HL-60/S4 (cell line): ENCODE data around the gene TRPV2.

Experiments used
- in situ Hi-C: fragments of 300-500 bp; cut with MboI; formaldehyde crosslinking; loops from 2 replicates; pipeline ENCODE4 v1.14.3; 2022; ENCODE audit warnings: low sequenced_read_pairs

The TRPV2 gene

DNA sequence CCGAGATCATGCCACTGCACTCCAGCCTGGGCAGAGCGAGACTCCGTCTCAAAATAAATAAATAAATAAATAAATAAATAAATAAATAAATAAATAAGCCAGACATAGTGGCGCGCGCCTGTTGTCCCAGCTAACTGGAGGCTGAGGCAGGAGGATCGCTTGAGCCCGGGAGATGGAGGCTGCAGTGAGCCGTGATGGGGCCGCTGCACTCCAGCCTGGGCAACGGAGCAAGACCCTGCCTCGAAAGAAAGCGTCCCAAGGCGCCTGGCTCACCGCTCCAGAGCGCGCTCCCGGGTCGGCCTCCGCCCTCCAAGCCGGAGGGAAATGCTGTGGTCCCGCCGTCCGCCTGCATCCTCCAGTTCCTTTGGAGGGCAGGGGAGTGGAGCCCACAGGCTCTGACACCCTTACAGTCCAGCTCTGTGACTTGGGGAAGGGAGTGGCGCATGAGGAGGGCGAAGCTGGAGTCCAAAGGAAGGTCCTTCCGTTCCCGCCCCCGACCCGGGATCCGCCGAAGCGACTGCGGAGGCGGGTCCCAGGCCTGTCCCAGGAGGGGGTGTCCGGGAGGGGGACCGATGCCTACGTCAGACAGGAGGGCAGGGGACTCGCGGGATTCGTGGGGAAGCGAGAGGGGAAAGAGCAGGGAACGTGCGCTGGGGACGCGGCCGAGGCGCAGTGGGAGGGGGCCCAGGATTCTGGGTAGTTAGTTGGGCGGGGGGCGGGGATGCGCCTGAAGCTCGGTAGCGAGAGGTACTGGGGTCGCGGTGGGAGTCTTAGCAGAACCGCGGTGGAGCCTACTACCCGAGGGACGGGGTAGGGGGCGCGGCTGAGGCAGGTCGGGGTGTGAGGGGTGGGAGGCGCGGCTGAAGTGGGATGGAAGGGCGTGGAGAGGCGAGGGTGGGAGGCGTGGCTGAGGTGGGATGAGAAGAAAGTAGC is 8.4 kb upstream of the TRPV2 start:
- in situ Hi-C loops, result no loop called here

DNA sequence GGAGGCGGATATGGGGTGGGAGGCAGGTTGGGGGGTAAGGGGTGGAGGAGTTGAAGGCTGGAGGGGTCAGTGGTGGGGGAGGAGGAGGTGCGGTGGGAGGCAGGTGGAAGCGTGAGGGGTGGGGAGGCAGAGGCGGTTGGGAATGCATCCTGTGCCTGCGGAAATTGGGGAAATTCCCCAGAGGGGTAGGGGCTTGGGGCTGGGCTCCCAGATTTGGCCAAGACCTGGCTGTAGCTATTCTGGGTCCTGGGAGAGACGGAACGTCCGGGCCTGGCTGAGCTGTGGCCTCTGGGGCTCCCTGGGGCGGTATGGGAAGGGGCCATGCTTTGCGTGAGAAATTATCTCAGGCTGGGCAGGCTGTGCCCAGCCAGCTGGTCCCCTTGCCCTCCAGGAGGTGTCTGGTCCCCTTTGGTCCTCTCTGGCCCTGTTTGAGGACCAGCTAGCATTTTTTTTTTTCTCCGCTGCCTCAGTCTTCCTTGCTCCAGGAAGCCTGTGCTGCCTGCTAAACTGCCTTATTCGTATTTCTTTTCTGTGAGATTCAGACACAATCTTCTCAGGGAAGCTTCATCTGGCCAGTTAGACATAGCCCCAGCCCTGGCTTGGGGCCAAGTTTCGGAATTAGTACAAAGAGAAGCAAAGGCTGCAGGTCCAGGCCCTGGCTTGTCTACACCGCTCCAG is 7.3 kb upstream of the TRPV2 start:
- in situ Hi-C loops, result no loop called here

- in situ Hi-C loops, result no loop called here
These were observed 2.0 kb downstream of the TRPV2 start for GRCh38 chr17:16417399-16417798.

DNA sequence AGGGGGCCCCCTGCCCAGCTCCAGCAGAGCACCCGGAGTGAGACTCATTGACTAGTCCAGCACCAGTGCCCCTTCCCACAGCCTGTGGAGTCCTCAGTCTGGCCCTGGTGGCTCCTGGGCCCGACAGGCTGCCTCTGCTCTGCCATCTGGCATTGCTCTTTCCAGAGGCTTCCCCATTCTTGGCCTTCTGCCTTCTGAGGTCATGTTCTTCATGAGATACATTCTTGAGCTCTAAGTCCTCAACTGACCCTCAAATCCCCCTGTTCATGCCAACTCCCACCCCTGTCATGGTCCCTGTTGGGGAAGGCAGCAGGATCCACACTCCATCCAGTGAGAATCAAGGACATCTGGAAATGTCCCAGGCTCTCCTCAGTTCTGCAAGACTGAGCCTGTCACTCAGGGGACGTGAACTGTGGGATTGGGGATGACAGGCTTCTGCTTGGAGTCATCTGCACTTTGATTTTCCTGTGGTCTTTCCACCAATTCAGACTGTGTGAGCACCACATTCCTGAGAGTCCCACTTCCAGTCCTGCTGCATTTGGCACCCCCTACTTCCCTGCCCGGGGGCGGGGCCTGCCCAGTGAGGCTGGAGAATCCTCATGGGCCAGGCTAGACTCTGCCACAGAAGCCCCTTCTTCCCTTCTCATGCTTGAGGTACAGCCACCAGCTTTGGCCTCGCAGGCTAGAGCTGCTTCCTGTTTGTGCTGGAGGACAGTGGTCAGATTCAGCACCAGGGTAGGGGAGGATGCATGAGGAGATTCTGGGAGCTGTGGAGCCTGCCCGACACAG is 2.7 kb downstream of the TRPV2 start:
- in situ Hi-C loops, result no loop called here

- in situ Hi-C loops, result no loop called here
These were observed 3.3 kb downstream of the TRPV2 start for GRCh38 chr17:16418685-16419068.

GRCh38 chr17:16419074-16419928 is 3.9 kb downstream of the TRPV2 start:
- in situ Hi-C loops, result no loop called here

- in situ Hi-C loops, result no loop called here
These were observed 4.5 kb downstream of the TRPV2 start for GRCh38 chr17:16419929-16420271.

- in situ Hi-C loops, result no loop called here
These were observed 7.0 kb downstream of the TRPV2 start for GRCh38 chr17:16422416-16422815.

DNA sequence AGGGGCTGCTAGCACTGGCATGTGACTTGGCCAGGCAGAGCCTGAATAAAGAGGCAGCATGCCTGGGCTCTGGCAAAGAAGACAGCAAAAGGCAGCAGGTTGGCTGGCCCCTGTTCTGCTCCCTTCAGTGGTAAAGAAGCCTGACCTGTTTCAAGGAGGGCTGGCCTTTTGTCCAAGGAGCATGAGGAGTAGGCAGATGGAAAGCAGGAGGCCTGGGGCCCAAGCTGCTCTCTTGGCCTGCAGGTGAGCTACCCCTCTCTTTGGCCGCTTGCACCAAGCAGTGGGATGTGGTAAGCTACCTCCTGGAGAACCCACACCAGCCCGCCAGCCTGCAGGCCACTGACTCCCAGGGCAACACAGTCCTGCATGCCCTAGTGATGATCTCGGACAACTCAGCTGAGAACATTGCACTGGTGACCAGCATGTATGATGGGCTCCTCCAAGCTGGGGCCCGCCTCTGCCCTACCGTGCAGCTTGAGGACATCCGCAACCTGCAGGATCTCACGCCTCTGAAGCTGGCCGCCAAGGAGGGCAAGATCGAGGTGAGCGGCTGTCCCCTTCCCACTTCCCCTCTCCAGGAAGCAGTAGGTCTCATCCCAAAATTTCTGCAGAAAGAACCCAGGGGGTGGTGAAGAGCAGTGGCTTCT is 8.0 kb downstream of the TRPV2 start:
- in situ Hi-C loops, result no loop called here

DNA sequence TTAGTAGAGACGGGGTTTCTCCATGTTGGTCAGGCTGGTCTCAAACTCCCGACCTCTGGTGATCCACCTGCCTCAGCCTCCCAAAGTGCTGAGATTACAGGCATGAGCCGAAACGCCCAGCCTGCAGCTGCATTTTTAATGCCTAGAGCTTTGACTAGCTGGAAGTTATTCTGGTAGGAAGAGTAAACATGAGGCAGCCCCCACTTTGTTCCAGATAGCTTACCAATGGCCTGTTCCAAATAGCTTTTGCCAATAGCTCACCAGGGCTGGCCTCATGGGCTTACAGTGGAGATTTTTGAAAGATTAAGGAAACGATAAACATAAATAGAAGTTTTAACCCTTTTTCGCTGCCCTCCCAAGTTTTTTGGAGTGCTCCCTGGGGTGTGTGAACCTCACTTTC is 9.8 kb downstream of the TRPV2 start:
- in situ Hi-C loops, result loop anchor here (25.0 kb wide), 1 partner anchor 887 kb away; the partner anchor contains the start of gene NT5M

DNA sequence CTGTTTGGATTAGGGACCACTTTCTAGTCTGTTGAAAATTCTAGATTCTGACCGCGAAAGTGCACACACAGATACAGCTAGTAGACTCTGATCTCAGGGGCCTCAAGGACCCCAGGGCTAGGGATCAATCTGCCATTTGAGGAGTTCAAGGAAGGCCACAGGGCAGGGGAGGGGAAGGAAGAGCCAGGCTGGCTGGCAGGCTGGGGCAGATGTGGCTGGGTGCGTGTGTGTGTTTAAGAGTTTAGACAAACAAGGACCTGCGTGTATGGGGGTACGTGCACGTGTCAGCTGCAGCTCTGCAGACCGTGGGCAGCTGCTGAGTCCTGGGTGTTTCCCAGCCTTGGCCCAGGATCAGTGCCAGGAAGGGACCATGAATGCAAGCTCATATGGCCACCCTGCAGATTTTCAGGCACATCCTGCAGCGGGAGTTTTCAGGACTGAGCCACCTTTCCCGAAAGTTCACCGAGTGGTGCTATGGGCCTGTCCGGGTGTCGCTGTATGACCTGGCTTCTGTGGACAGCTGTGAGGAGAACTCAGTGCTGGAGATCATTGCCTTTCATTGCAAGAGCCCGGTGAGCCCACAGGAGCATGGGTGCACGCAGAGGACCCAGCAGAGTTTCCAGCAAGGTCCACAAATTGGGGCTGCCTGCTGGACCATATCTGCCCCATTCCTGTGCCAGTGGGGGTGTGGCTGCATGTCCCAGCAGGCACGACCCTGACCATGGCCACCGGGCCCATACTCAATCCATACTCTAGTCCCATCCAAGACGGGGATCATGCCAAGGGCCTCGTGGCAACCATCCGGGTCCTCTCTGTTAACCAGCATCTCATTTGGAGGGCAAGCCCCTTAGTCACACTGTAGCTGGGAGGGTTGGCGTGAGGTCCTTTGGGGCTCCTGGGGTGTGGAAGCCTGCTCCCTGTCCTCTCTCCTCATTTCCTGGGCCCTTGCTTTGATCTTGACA is 10.6 kb downstream of the TRPV2 start:
- in situ Hi-C loops, result loop anchor here (25.0 kb wide), 1 partner anchor 886 kb away; the partner anchor contains the start of gene NT5M

- in situ Hi-C loops, result loop anchor here (25.0 kb wide), 1 partner anchor 885 kb away; the partner anchor contains the start of gene NT5M
These were observed 11.6 kb downstream of the TRPV2 start for GRCh38 chr17:16427020-16427419.

DNA sequence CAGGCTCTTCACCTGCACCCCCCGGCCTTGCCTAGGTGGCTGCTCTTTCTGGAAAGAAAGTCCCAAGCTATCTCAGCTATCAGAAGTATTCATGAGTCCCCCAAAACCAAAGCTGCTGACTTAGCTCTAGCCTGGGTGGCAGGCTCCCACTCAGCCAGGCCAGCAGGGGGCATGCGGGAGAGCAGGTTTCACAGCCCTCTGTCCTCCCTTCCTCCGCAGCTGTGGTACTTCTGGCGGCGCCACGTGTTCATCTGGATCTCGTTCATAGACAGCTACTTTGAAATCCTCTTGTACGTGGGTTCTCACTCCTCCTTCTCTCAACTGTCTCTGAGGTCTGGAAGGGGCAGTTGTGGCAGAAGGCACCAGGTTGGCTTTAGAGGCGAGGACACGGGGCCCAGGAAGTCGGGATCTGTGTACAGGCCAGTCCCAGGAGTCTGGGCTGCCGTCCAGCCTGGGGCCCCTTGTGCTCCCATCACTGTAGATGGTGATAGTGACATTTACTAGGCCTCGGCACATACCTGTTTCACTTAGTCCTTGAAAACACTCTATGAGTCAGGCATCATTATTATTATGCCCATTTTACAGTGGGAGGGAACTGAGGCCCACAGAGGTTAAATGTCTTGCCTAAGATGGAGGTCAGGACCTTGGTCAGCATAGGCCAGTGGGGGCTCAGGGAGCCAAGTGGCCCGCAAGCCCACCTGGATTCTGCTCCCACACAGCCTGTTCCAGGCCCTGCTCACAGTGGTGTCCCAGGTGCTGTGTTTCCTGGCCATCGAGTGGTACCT is 12.9 kb downstream of the TRPV2 start:
- in situ Hi-C loops, result loop anchor here (25.0 kb wide), 1 partner anchor 884 kb away; the partner anchor contains the start of gene NT5M

DNA sequence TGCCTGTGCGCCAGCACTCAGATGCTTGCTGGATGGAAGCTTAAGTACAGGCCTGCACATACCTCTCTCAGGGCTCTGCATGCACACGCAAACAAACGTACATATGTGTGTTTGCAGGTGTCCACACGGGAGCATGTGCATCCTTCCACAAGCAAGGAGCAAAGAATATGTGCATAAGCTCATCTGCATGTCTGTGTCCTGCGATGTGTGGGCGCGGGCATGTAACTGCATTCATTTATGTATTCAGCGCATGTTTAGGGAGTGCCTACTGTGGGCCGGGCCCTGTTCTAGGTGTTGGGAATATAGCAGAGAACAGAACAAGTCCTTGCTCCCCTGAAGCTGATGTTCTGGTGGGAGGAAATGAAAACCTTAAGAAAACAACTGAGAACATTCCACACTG is 13.7 kb downstream of the TRPV2 start:
- in situ Hi-C loops, result loop anchor here (25.0 kb wide), 1 partner anchor 883 kb away; the partner anchor contains the start of gene NT5M

DNA sequence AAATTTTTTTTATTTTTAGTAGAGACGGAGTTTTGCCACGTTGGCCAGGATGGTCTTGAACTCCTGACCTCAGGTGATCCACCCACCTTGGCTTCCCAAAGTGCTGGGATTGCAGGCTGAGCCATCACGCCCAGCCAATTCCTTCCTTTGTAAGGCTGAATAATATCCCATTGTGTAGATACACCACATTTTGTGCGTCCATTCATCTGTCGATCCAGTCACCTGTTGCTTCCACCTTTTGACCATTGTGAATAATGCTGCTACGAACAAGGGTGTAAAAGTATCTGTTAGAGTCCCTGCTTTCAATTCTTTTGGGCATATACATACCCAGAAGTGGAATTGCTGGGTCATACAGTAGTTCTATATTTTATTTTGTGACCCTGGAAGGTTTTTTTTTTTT is 15.3 kb downstream of the TRPV2 start:
- in situ Hi-C loops, result loop anchor here (25.0 kb wide), 1 partner anchor 882 kb away; the partner anchor contains the start of gene NT5M

DNA sequence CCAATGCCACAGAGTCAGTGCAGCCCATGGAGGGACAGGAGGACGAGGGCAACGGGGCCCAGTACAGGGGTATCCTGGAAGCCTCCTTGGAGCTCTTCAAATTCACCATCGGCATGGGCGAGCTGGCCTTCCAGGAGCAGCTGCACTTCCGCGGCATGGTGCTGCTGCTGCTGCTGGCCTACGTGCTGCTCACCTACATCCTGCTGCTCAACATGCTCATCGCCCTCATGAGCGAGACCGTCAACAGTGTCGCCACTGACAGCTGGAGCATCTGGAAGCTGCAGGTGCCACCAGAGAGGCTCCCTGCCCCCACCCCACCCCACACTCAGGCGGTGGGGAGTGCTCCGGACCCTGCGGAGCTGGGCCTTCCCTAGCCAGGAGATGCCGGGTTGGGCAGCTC is 16.6 kb downstream of the TRPV2 start:
- in situ Hi-C loops, result loop anchor here (25.0 kb wide), 1 partner anchor 880 kb away; the partner anchor contains the start of gene NT5M

DNA sequence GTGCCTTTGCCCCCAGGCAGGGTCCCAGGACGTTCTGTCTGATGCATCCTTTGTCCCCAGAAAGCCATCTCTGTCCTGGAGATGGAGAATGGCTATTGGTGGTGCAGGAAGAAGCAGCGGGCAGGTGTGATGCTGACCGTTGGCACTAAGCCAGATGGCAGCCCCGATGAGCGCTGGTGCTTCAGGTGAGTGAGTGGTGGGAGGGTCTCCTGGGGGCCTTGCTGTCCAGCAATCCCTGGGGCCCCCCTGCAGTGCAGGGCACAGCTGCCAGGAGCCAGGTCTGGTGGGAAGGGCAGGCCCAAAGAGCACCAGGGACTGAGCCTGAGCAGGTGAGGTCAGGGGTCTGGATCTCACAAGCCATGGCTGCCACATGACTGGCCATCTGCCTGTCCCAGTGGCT is 18.1 kb downstream of the TRPV2 start:
- in situ Hi-C loops, result loop anchor here (25.0 kb wide), 1 partner anchor 879 kb away; the partner anchor contains the start of gene NT5M
